A673 (cell line): ENCODE results near the gene TMEM42. TPM values are rescaled to one million over a fixed set of nuclear protein-coding genes. Genes with fewer than 3 reads are reported as not detected.

Experiments used
- BruUV-seq: library from RNA; stranded (reverse); fragments of 400-500 nt; replicated peaks from 2 replicates; lab custom pipeline; 2021; lab: Mats Ljungman, UMichigan
- CTCF ChIA-PET: fragments of 300-600 bp; sonication (Branson Sonifier 250); formaldehyde crosslinking; loops from one replicate; lab custom pipeline; 2022; ENCODE audit warnings: antibody characterized with exemption; lab: Charles Lee
- POLR2A ChIA-PET: fragments of 300-600 bp; sonication (Branson Sonifier 250); formaldehyde crosslinking; loops from one replicate; lab custom pipeline; 2022; ENCODE audit warnings: antibody characterized with exemption; ENCODE audit not compliant: low non-redundant PET; lab: Charles Lee
- DNase-seq: peaks from one replicate; pipeline ENCODE4 v3.0.0-alpha.2; 2015; ENCODE audit warnings: low spot score
- H3K27ac ChIP-seq: fragments of 200-600 bp; sonication (generic); 2 replicates; pipeline ENCODE4 v1.5.1; 2016; ENCODE audit warnings: mixed run types, low read depth, mild to moderate bottlenecking, mixed read lengths, antibody characterized with exemption, low read length; ENCODE audit not compliant: poor library complexity, severe bottlenecking
- H3K27me3 ChIP-seq: fragments of 200-600 bp; sonication (generic); replicated peaks from 2 replicates; pipeline ENCODE4 v1.6.1; 2017; ENCODE audit warnings: mixed run types, low read depth, mild to moderate bottlenecking, mixed read lengths, antibody characterized with exemption, low read length; ENCODE audit not compliant: insufficient read depth, poor library complexity
- H3K36me3 ChIP-seq: fragments of 200-600 bp; sonication (generic); 2 replicates; pipeline ENCODE4 v1.6.1; 2016; ENCODE audit warnings: mixed run types, mild to moderate bottlenecking, mixed read lengths, antibody characterized with exemption, low read length; ENCODE audit not compliant: insufficient read depth, poor library complexity, severe bottlenecking
- H3K4me1 ChIP-seq: fragments of 200-600 bp; sonication (generic); 2 replicates; pipeline ENCODE4 v1.6.1; 2017; ENCODE audit warnings: mixed run types, mild to moderate bottlenecking, mixed read lengths, antibody characterized with exemption, low read length; ENCODE audit not compliant: insufficient read depth, poor library complexity, severe bottlenecking
- H3K4me3 ChIP-seq: fragments of 200-600 bp; sonication (generic); 2 replicates; pipeline ENCODE4 v1.5.1; 2016; ENCODE audit warnings: low read depth, mixed run types, mild to moderate bottlenecking, mixed read lengths, low read length; ENCODE audit not compliant: poor library complexity, severe bottlenecking
- H3K9me3 ChIP-seq: fragments of 200-600 bp; sonication (generic); 2 replicates; pipeline ENCODE4 v1.6.1; 2016; ENCODE audit warnings: mixed run types, low read depth, mild to moderate bottlenecking, mixed read lengths, antibody characterized with exemption, low read length; ENCODE audit not compliant: poor library complexity, severe bottlenecking
- CTCF ChIP-seq: fragments of 300-800, 200-600 bp; sonication (generic); conservative IDR thresholded peaks from 2 replicates; pipeline ENCODE4 v1.5.1; 2017; ENCODE audit warnings: low read depth, mild to moderate bottlenecking, antibody characterized with exemption, low read length, moderate library complexity, mixed read lengths
- EZH2 ChIP-seq: fragments of 200-600 bp; sonication (generic); IDR thresholded peaks from 2 replicates; pipeline ENCODE4 v1.6.1; 2017; ENCODE audit warnings: borderline replicate concordance, low read depth, mild to moderate bottlenecking, mixed read lengths, antibody characterized with exemption, low read length; ENCODE audit not compliant: poor library complexity, severe bottlenecking
- intact Hi-C: fragments of 100-400 bp; cut with micrococcal nuclease; formaldehyde crosslinking; loops from one replicate; pipeline ENCODE4 v1.10.0; 2022; ENCODE audit not compliant: unreplicated experiment
- total RNA-seq: library from RNA; stranded (reverse); gene quantifications from 2 replicates; pipeline ENCODE4 v1.2.3, GENCODE V29; 2021

Gene TMEM42
- total RNA-seq, 1 experiment from 2014 or later: 6.5 TPM

- BruUV-seq: no TSS peak
- ChIA-PET POLR2A (no interaction called here), CTCF (no interaction called here)
- H3K27me3 ChIP-seq: no peaks in the 10 kb centered on the region
- TF ChIP-seq EZH2: no peak
- no peak for TF ChIP-seq CTCF
- H3K36me3 ChIP-seq: no peaks in the 10 kb centered on the region
- H3K4me3 ChIP-seq: no peak overlapping the region
- no peaks in the 10 kb centered on the region for H3K4me1 ChIP-seq
- DNase-seq: no peak
- no peak overlapping the region for H3K27ac ChIP-seq
- H3K9me3 ChIP-seq: no peaks in the 10 kb centered on the region
- intact Hi-C loops: no loop called here
Measured at GRCh38 chr3:44893097-44893496, 31.4 kb downstream of the TMEM42 start.

GRCh38 chr3:44894485-44894884 lies 32.8 kb downstream of the TMEM42 start:
- no peaks in the 10 kb centered on the region for H3K27me3 ChIP-seq
- TF ChIP-seq EZH2 (no peak), CTCF (no peak)
- no peak for DNase-seq
- CTCF ChIA-PET: no interaction called here
- POLR2A ChIA-PET: no interaction called here
- BruUV-seq: no TSS peak
- no peaks in the 10 kb centered on the region for H3K36me3 ChIP-seq
- no peaks in the 10 kb centered on the region for H3K4me1 ChIP-seq
- no peak overlapping the region for H3K27ac ChIP-seq
- no peak overlapping the region for H3K4me3 ChIP-seq
- intact Hi-C loops: no loop called here
- no peaks in the 10 kb centered on the region for H3K9me3 ChIP-seq

- no TSS peak for BruUV-seq
- Histone ChIP-seq H3K27me3 (no peaks in the 10 kb centered on the region), H3K4me3 (no peak overlapping the region), H3K9me3 (no peaks in the 10 kb centered on the region), H3K4me1 (no peaks in the 10 kb centered on the region), H3K27ac (no peak overlapping the region), H3K36me3 (no peaks in the 10 kb centered on the region)
- POLR2A ChIA-PET: no interaction called here
- DNase-seq: no peak
- intact Hi-C loops: no loop called here
- CTCF ChIA-PET: no interaction called here
- TF ChIP-seq CTCF: no peak
- no peak for TF ChIP-seq EZH2
Measured at GRCh38 chr3:44896440-44896839, 34.7 kb downstream of the TMEM42 start.
